ENCODE results near the gene TMPRSS11D.

Gene TMPRSS11D

DNA sequence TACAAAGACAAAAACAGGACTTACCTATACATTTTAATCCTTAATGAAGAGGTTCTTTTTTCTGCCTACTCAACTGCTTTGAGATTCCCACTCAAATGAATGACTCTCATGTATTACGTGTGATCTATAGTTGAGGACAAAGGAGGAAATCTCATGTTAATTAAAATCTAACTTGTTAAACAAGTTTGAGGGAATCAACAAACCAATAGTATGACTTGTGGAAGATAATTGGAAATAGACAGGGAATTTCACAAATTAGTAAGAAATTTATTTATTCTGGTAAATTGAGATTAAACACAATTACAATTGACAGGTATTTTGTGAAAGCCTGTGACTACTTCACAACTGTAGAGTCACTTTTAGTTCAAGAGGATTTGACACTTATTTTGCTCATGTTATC, at the start of gene TMPRSS11D:
TMPRSS11D (minus strand) TSS at position 101 of the 400 bp plus-strand sequence; CDS start at position 32, 69 bp downstream.
- DNase-seq = no peak

DNA sequence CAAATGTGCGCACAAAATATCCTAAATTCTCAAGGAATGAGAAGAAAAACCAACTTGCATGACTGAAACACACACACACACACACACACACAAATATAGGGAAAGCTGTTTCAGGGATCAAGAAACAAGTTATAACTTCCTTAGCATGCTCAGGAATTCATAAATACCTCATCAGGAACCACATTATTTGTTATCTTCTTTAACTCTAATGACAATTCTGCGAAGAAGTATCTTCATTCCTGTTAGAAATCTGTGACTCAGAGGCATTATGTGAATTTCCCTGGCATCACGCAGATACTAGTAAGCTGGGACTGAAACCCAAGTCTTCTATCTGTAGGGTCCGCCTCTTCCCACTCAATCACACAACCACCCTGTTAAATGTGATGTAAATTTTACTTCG, 49.2 kb upstream of the TMPRSS11D start:
- DNase-seq = no peak

DNA sequence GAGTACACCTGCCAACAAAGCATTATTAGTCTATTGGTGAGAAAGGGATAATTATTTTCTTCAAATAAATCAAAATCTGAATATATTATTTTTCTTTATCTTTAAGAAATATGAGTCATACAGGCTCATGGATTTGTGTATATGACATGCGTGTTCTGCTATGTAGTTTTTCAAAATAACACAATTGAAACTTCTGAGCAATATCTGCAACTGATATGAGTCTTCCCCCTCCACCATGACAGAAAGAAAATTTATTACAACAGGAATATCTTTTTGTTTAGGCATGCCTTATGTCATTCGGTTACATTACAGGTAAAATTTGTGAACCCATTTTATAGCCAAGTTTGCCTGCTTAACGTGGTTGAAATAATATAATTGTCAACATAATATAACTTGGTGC, 47.5 kb upstream of the TMPRSS11D start:
- DNase-seq = no peak

- no peak for DNase-seq
Measured at GRCh38 chr4:67929426-67929825, 45.6 kb upstream of the TMPRSS11D start.

DNA sequence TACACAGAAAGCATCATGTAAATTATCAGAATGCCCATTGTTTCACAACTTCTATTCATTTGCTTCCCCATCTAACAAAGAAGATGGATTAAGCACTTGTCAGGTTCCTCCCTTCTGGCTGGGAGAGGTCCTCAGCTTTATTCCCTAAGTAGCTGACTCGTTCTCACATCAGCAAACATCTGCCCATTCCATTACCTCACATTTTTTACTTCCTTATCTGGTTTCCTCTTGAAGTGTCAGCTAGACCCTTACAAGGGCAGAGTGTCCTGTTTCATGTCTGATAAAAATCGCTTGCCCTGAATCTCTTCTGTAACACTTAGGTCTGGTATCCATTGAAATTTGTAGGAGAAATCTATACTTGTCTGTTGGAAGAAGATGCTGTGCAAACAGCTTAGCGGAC, 44.7 kb upstream of the TMPRSS11D start:
- no peak for DNase-seq

DNA sequence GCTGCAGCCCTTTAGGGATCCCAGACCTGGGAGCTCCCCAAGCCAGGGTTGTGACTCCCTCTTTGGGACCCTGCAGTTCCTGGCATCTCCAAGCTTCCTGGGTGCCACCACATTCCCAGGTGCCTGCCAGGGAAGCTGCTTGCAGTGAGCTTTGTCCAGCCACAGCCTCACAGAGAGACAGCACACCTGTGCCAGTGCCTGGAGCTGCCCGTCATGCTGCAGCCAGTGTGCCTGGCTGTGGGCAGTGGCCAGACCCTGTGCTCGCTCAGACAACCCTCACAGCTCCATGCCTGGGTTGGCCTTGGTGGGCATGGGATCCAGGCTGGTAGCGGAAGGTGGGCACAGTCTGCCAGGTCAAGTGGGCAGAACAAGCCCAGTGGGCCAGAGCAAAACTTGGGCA, 43.4 kb upstream of the TMPRSS11D start:
- DNase-seq = no peak

DNA sequence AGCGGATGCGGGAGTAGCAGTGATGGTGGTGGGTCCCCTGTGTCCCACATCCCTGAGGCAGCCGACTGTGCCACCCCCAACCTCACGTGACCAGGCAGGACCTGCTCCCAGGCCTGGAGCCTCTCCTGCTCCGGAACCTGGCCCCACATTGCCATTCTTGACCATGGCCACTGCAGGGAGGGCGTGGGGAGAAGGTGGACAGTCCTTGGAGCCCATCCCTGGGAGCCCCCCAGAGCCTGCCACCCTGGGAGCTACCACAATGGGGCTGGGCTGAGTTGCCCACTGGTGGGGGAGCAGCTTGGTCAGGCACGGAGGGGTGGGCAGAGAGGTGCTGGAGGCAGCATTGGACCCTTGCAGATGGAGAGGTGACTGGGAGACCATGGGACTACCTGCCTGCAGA, 42.7 kb upstream of the TMPRSS11D start:
- no peak for DNase-seq

DNA sequence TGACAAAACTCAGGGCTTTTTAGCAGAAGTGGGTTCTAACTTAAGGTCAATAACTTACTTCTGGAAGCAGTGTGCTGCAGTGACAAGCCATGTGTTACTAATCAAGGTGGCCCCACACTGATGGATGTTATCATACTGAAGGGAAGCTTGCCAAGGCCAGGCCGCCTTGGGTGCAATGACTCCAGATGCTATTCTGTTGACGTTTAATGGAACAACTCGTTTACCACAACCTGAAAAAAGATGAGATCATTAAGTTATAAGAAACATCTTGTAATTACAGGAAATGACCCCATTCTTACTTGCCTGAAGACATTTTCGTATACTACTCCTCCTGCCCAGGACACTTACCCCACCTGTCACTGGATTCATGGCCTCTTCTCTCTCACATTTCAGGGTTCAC, 38.9 kb upstream of the TMPRSS11D start:
- DNase-seq = no peak

GRCh38 chr4:67918428-67918827, 34.6 kb upstream of the TMPRSS11D start:
- no peak for DNase-seq

DNA sequence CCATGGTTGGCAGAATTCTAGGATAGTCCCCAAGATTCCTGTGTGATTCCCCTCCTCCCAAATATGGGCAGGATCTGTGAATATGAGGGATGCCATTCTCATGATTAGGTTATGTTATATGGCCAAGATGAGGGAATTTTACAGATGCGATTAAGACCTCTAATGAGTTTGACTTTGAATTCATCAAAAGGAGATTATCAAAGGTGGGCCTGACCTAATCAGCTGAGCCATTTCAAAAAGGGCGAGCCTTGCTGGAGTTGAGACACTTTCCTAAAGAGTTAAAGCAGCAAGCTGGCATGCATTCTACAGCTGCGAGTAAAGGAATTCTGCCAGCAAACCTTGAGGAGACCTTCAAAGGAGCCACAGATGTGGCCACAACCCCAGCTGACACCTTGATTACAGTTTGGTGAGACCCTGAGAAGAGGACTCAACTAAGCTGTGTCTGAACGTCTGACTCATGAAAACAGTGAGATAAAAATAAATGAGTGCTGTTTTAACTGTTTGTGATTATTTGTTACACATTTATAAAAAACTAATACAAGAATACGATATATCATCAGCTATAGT, 31.7 kb upstream of the TMPRSS11D start:
- no peak for DNase-seq

DNA sequence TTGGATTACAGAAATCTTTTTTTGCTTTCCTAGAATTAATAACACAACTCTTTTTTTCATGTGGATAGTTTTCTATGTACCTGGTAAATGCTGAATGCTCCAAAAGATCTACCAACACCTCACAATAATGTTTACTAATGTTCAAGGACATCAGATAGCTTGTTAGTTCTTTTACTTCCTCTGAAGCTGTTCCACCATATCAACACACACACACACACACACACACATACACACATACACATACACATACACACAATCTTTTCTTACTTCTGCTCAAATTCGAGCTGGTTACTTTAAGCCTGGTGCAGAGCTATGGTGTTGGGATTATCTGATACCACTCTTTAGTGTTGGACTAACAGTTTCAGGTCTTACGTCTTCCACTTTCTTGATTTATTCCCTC, 28.3 kb upstream of the TMPRSS11D start:
- no peak for DNase-seq

DNA sequence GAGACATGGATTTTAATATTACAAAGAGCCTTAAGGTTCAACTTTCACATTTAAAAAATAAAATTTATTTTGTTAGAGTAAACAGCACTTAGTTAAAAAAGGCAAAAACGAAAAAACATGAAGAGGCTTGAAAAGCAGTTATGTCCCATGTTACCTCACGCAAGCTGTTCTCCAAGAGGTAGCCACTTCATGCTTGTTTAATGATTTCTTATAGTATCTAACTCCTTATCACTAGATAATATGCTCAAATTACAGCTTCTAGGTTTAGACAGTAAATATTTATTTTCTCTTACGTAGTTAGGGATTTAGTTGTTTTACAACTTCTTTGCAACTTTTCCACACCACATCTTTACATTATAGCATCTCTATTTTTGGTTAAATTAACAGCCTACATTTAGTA, 27.8 kb upstream of the TMPRSS11D start:
- no peak for DNase-seq

GRCh38 chr4:67911141-67911540, 27.3 kb upstream of the TMPRSS11D start:
- no peak for DNase-seq

- no peak for DNase-seq
Measured at GRCh38 chr4:67910585-67910905, 26.7 kb upstream of the TMPRSS11D start.

- no peak for DNase-seq
Measured at GRCh38 chr4:67909905-67910584, 26.2 kb upstream of the TMPRSS11D start.

- DNase-seq = no peak
Measured at GRCh38 chr4:67907650-67908049, 23.8 kb upstream of the TMPRSS11D start.

DNA sequence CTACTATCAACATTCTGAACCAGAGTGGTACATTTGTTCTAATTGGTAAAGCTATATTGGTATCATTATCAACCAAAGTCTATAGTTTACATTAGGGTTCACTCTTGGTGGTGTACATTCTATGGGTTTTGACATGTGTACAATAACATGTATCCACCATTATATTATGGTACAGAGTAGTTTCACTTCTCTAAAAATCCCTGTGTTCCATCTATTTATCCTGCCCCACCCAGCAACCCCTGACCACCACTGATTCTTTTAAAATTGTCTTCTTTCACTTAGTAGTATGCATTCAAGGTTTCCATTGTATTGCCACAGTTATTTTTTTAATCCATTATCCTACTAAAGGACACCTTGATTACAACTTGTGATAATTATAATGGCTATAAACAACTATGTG, 15.3 kb upstream of the TMPRSS11D start:
- no peak for DNase-seq

- DNase-seq = no peak
Measured at GRCh38 chr4:67897686-67898085, 13.9 kb upstream of the TMPRSS11D start.

DNA sequence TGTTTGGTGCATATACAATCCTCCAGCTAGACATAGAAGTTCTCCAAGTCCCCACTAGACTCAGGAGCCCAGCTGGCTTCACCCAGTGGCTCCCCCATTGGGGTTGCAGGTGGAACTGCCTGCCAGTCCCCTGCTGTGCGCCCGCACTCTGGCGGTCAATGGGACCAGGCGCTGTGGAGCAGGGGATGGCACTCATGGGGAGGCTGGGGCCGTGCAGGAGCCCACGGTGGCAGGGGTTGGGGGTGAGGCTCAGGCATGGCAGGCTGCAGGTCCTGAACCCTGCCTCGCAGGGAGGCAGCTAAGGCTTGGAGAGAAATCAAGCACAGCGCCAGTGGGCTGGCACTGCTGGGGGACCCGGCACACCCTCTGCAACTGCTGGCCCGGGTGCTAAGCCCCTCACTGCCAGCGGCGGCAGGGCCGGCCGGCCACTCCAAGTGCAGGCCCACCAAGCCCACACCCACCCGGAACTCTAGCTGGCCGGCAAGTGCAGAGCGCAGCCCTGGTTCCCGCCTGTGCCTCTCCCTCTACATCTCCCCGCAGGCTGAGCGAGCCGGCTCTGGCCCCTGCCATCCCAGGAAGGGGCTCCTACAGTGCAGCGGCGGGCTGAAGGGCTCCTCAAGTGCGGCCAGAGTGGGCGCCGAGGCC, 12.7 kb upstream of the TMPRSS11D start:
- no peak for DNase-seq

DNA sequence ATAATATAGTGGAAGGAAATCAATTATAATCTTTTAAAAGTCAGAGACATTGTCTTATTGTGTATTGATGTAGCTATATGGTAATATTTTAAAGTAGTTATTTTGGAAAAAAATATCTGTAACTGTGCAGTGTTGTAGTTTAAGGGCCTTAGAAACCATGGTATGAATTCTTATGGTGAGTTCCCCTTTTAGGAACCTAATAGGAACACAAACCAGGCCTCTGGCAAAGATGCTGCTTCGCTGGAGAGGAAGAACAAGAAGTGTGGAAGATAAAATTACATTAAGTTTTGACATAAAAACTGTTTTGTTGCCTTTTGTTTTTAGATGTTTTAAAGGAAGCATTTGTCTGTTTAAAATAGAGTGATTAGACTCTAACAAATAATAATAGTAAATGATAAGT, 10.9 kb upstream of the TMPRSS11D start:
- DNase-seq = no peak

DNA sequence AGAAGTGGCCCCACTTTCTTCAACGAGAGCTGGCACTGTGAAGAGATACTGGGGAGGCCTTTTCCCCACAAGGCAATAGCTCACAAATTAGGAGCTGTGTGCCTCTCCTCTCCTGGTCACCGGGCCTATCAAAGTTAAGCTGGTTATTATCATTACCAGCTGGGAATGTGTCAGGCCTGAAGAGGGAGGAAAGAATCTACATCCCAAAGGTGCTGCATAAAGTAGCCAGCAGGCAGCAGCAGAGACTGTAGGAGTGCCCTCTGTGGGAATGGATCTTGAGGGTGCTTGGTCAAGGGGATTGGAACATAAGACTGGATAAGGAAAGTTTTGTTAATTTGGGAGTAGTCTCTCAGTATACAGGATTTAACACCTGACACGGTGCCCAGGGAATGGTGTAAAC, 9.1 kb upstream of the TMPRSS11D start:
- no peak for DNase-seq

DNA sequence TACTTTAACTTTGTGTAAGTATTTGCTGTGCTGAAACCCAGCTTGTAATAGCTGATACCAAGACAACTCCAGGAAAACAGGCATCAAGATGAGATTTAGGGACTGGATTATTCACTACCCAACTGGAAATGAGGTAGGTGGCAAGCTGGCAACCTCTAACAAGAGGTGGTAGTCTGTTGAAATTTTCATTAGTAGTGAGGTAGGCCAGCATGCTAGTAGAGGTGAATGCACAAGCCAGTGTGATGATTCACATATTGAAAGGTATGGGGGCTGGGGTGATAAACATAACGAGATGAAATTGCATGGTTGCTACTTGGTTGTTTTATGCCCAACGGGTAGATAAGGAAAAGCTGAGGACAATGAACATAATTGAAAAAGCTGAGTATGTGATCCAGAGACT, 8.5 kb upstream of the TMPRSS11D start:
- DNase-seq = no peak

DNA sequence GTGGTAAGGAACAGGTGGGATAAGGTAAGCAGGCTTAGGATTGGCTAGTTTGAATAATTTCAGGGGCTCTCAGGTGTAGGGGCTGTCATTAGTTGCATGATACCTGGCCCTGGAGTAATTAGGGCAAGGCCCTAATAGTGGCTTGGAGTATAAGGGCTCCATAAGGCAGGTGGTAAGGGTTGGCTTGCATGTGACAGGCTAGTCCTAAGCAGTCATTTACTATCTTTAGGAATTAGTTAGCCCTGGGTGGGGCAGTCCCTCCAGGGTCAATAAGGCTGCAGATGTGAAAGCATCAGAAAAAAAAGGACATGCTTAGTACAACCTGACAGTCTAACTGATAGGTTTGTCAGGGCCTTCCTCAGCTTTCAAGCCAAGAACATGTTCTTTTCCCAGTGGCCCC, 7.8 kb upstream of the TMPRSS11D start:
- DNase-seq = no peak

DNA sequence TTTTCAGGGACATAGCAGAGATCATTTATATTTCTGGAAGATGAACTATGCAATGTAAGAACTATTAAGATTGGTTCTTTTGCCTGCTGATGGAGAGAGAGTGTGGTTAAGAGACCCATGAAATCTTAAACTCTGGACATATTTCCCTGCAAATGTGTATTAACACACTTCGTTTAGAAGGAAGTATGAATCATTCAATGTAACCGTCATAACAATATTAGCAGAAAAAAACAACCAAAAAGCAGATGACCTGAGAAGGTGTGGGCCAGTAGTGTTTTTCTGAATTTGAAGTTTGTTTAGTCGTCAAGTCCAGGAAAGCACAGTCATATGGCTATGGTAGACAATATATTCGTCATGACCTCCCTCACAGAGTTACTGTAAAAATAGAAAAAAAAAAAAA, 2.5 kb upstream of the TMPRSS11D start:
- no peak for DNase-seq

DNA sequence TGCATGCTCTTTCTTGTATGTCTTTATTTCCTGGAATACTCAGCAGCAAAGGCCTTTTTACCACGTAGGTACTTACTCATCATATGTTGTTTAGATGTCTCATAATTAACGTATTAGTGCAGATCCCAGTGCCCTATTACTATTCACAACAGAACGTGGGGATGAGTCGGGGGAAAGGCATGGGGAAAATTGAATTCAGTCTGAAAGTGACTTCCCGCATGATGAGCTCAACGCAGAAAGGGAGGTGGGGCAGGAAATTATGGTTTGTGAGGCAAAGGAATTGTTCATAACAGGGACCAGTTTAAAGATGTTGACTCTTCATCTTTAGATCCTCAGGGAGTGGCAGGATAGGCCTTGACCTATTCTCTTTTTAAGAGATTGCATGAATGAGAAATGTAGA, 2.0 kb upstream of the TMPRSS11D start:
- DNase-seq = no peak

Measured in NK-92 treated with Interleukin-12 subunit alpha and Interleukin-12 subunit beta, amount 100 ng/mL, for 24 hours (cell line).